Measurements from ENCODE around the gene WNT3. TPM values are rescaled to one million over a fixed set of nuclear protein-coding genes. Genes with fewer than 3 reads are reported as not detected.

WNT3 gene
- total RNA-seq, 1 donor from 2014 or later, result 1.1 TPM

GRCh38 chr17:46809110-46809571, 9.4 kb downstream of the WNT3 start:
- Histone ChIP-seq H3K9ac (no peak overlapping the region), H3K4me1 (no peaks in the 10 kb centered on the region), H2AFZ (replicated peaks) (no peak overlapping the region), H3K4me2 (no peak overlapping the region), H3K27ac (no peak overlapping the region), H3F3A (ENCODE audit: low read depth) (no peaks in the 10 kb centered on the region), H3K4me3 (no peak overlapping the region), H3K36me3 (no peaks in the 10 kb centered on the region), H3K9me3 (ENCODE audit: low read depth) (no peaks in the 10 kb centered on the region), H3K79me2 (ENCODE audit: low read depth) (no peaks in the 10 kb centered on the region), H4K20me1 (ENCODE audit: low read depth) (no peaks in the 10 kb centered on the region), H3K27me3 (peaks cover 27% of the 10 kb centered on the region)
- peaks cover 30% of the 10 kb centered on the region for H3K36me3 Mint-ChIP-seq
- no peak overlapping the region for H3K4me3 Mint-ChIP-seq
- peaks cover 50% of the 10 kb centered on the region for H3K4me1 Mint-ChIP-seq
- H3K9me3 Mint-ChIP-seq, result no peaks in the 10 kb centered on the region
- peak overlapping the region; percentile 72 for H3K27ac Mint-ChIP-seq
- H3K27me3 Mint-ChIP-seq (ENCODE audit: insufficient read depth, low read depth), result peaks cover 19% of the 10 kb centered on the region
- no peak for TF ChIP-seq EZH2 (IDR thresholded peaks at IDR 0.05)
- TF ChIP-seq EZH2phosphoT487 (IDR thresholded peaks at IDR 0.05), result no peak
- no peak for TF ChIP-seq CTCF (IDR thresholded peaks at IDR 0.05)
- DNase-seq (ENCODE audit: low spot score), result no peak

- no peaks in the 10 kb centered on the region for H3K4me1 ChIP-seq
- no peaks in the 10 kb centered on the region for H4K20me1 ChIP-seq (ENCODE audit: low read depth)
- H3K9me3 ChIP-seq (ENCODE audit: low read depth), result no peaks in the 10 kb centered on the region
- H3K27me3 ChIP-seq, result no peaks in the 10 kb centered on the region
- Mint-ChIP-seq H3K9me3 (no peaks in the 10 kb centered on the region), H3K27ac (no peak overlapping the region), H3K27me3 (ENCODE audit: insufficient read depth, low read depth) (peaks cover 15% of the 10 kb centered on the region), H3K4me3 (no peak overlapping the region), H3K36me3 (peaks cover 30% of the 10 kb centered on the region), H3K4me1 (peaks cover 22% of the 10 kb centered on the region)
- DNase-seq (ENCODE audit: low spot score), result no peak
- H3K79me2 ChIP-seq (ENCODE audit: low read depth), result no peaks in the 10 kb centered on the region
- H3K4me3 ChIP-seq, result no peak overlapping the region
- TF ChIP-seq EZH2phosphoT487 (IDR thresholded peaks at IDR 0.05), result no peak
- TF ChIP-seq EZH2 (IDR thresholded peaks at IDR 0.05), result no peak
- TF ChIP-seq CTCF (IDR thresholded peaks at IDR 0.05), result no peak
- H3K36me3 ChIP-seq, result no peaks in the 10 kb centered on the region
- H3K27ac ChIP-seq, result no peak overlapping the region
- H3F3A ChIP-seq (ENCODE audit: low read depth), result no peaks in the 10 kb centered on the region
- H2AFZ ChIP-seq (replicated peaks), result no peak overlapping the region
- H3K4me2 ChIP-seq, result no peak overlapping the region
- H3K9ac ChIP-seq, result no peak overlapping the region
Observed at GRCh38 chr17:46805771-46806170, 12.7 kb downstream of the WNT3 start.

GRCh38 chr17:46803544-46803943, 14.9 kb downstream of the WNT3 start:
- Histone ChIP-seq H3K79me2 (ENCODE audit: low read depth) (no peaks in the 10 kb centered on the region), H3K9me3 (ENCODE audit: low read depth) (no peaks in the 10 kb centered on the region), H3K4me2 (no peak overlapping the region), H3K27me3 (no peaks in the 10 kb centered on the region), H3F3A (ENCODE audit: low read depth) (no peaks in the 10 kb centered on the region), H3K36me3 (no peaks in the 10 kb centered on the region), H3K4me1 (no peaks in the 10 kb centered on the region), H4K20me1 (ENCODE audit: low read depth) (no peaks in the 10 kb centered on the region), H3K27ac (no peak overlapping the region), H2AFZ (replicated peaks) (no peak overlapping the region), H3K9ac (no peak overlapping the region), H3K4me3 (no peak overlapping the region)
- H3K4me1 Mint-ChIP-seq, result peaks cover 9% of the 10 kb centered on the region
- TF ChIP-seq EZH2phosphoT487 (IDR thresholded peaks at IDR 0.05) (no peak), CTCF (IDR thresholded peaks at IDR 0.05) (no peak), EZH2 (IDR thresholded peaks at IDR 0.05) (no peak)
- no peaks in the 10 kb centered on the region for H3K9me3 Mint-ChIP-seq
- H3K27me3 Mint-ChIP-seq (ENCODE audit: insufficient read depth, low read depth), result peaks cover 11% of the 10 kb centered on the region
- H3K36me3 Mint-ChIP-seq, result peaks cover 39% of the 10 kb centered on the region
- no peak overlapping the region for H3K4me3 Mint-ChIP-seq
- no peak for DNase-seq (ENCODE audit: low spot score)
- H3K27ac Mint-ChIP-seq, result no peak overlapping the region

All from neural progenitor cell (in vitro differentiated cells).